ENCODE measurements around the gene JAKMIP2. TPM values are rescaled to one million over a fixed set of nuclear protein-coding genes. Genes with fewer than 3 reads are reported as not detected.

JAKMIP2 gene
- total and polyA plus RNA-seq, 2 donors (not counting 3 experiments of a cell fraction or from before 2014, with no cell fraction given): not detected

DNA sequence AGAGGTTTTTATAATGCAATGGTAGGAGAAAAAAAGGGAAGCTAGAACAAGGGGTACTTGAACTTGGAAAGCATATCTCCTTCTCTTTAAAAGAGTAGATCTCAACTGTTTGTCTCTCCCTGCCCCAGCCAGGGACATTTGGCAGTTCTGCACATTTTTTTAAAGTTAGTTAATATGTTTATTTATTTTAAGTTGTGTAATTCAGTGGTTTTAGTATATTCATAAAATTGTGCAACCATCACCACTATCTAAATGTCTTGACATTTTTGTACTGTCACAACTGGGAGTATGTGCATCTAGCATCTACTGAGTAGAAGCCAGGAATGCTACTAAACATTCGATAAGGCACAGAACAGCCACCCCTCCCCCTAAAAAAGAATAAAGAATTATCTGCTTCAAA is 169.2 kb downstream of the JAKMIP2 start:
- intact Hi-C loops (cut with micrococcal nuclease): no loop called here

More for the DNA sequence above, 169.2 kb downstream of the JAKMIP2 start:
- POLR2A ChIA-PET: no interaction called here
- no TSS peak for BruUV-seq (replicated peaks)
- TF ChIP-seq MYC (IDR thresholded peaks at IDR 0.05; ENCODE audit: low read depth, low read length) (no peak), JUN (IDR thresholded peaks at IDR 0.05; ENCODE audit: borderline replicate concordance, insufficient read depth, insufficient read length, low read depth) (no peak), POLR2AphosphoS5 (IDR thresholded peaks at IDR 0.05; ENCODE audit: insufficient read depth, low read depth, low read length) (no peak), GATA2 (IDR thresholded peaks at IDR 0.05; ENCODE audit: insufficient read depth, insufficient read length, low read depth, low read length) (no peak), POLR2A (IDR thresholded peaks at IDR 0.05; ENCODE audit: low read depth, low read length) (no peak), MAX (IDR thresholded peaks at IDR 0.05; ENCODE audit: insufficient read depth, insufficient read length) (no peak), FOS (IDR thresholded peaks at IDR 0.05; ENCODE audit: borderline replicate concordance, insufficient read depth, low read length) (no peak), EZH2 (IDR thresholded peaks at IDR 0.05; ENCODE audit: borderline replicate concordance, low read depth, low read length, severe bottlenecking) (no peak)
- TF ChIP-seq, protein P1, sequence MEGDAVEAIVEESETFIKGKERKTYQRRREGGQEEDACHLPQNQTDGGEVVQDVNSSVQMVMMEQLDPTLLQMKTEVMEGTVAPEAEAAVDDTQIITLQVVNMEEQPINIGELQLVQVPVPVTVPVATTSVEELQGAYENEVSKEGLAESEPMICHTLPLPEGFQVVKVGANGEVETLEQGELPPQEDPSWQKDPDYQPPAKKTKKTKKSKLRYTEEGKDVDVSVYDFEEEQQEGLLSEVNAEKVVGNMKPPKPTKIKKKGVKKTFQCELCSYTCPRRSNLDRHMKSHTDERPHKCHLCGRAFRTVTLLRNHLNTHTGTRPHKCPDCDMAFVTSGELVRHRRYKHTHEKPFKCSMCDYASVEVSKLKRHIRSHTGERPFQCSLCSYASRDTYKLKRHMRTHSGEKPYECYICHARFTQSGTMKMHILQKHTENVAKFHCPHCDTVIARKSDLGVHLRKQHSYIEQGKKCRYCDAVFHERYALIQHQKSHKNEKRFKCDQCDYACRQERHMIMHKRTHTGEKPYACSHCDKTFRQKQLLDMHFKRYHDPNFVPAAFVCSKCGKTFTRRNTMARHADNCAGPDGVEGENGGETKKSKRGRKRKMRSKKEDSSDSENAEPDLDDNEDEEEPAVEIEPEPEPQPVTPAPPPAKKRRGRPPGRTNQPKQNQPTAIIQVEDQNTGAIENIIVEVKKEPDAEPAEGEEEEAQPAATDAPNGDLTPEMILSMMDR (IDR thresholded peaks at IDR 0.05; ENCODE audit: extremely low read depth in 1 of 2, insufficient read depth in 1 of 2, low read depth in 1 of 2, low read length in 2 of 2): no peak
- no peaks in the 10 kb centered on the region for H3K9me3 ChIP-seq (replicated peaks; ENCODE audit: control insufficient read depth, insufficient read depth, low read length)
- dilution Hi-C loops (cut with MboI; ENCODE audit: extremely low pct_ligation_motif_present, low sequenced_read_pairs): no loop called here
- H3K4me2 ChIP-seq (ENCODE audit: insufficient read depth, low read length): no peak overlapping the region
- H4K20me1 ChIP-seq (replicated peaks; ENCODE audit: control insufficient read depth, extremely low read depth, insufficient read depth, low read length): no peaks in the 10 kb centered on the region
- no peaks in the 10 kb centered on the region for H3K9me1 ChIP-seq (replicated peaks; ENCODE audit: control insufficient read depth, extremely low read depth, insufficient read depth, low read length)
- CTCF ChIA-PET: no interaction called here
- no peaks in the 10 kb centered on the region for H3K4me1 ChIP-seq (ENCODE audit: control insufficient read depth, extremely low read depth, insufficient read depth, low read length)
- no peak for DNase-seq (ENCODE audit: low read depth, low spot score)
- no peak for FAIRE-seq
- no peak overlapping the region for H3K4me3 ChIP-seq (replicated peaks in 1 of 3; ENCODE audit: insufficient read depth in 1 of 3, low read depth in 1 of 3, low read length in 3 of 3)
- no peaks in the 10 kb centered on the region for H3K79me2 ChIP-seq (ENCODE audit: control insufficient read depth, insufficient read depth, low read length)
- H3K27me3 ChIP-seq (ENCODE audit: control insufficient read depth in 2 of 2, insufficient read depth in 2 of 2, low read length in 2 of 2): no peaks in the 10 kb centered on the region
- no peaks in the 10 kb centered on the region for H3K36me3 ChIP-seq (ENCODE audit: control insufficient read depth in 2 of 2, extremely low read depth in 1 of 2, insufficient read depth in 2 of 2, low read length in 2 of 2)
- H3K27ac ChIP-seq (ENCODE audit: insufficient read depth, low read depth, low read length): no peak overlapping the region
- no peak overlapping the region for H3K9ac ChIP-seq (replicated peaks; ENCODE audit: extremely low read depth, insufficient read depth, low read length)
- H2AFZ ChIP-seq (ENCODE audit: low read depth, low read length): no peak overlapping the region
